Cortex of kidney (tissue), 1 donor: ENCODE data around the gene ITK.

Experiments
- DNase-seq: peaks from one replicate; lab custom pipeline; 2025; lab: John Stamatoyannopoulos, UW

The ITK gene

DNA sequence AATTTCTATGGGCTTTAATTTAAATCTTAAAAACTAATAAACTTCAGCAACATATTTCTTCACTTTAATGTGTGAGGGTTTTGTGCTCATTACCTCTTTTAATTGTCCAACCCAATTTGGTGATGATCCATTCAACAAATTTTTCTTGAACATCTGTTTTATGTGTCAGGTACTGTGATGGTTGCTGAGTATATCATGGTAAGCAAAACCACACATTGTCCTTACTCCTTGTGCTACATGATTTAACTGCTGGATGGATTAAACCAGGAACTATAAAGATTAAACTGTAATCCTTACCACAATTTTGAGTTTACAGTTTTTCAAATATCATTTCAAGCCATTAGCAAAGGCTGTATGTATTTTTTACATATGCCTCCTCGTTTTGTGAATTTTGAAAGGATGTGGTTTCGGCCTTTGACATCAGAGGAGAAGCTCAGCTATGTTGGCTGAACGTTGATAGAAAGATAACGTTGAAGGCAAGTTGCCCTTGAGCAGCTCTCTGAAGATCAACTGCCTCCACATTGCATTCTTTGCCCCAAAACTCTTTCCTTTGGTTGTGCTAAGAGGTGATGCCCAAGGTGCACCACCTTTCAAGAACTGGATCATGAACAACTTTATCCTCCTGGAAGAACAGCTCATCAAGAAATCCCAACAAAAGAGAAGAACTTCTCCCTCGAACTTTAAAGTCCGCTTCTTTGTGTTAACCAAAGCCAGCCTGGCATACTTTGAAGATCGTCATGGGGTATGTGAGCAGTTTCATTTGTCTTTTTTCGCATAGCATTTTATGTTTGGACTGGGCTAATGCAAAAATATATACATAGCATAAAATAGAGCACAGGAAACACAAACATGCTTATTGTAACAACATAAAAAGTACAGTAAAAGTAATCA, at the start of gene ITK:
Gene ITK (plus strand): TSS at position 467 of the 891 bp plus-strand sequence. CDS start 138 bp downstream, at position 605.
- no peak for DNase-seq

DNA sequence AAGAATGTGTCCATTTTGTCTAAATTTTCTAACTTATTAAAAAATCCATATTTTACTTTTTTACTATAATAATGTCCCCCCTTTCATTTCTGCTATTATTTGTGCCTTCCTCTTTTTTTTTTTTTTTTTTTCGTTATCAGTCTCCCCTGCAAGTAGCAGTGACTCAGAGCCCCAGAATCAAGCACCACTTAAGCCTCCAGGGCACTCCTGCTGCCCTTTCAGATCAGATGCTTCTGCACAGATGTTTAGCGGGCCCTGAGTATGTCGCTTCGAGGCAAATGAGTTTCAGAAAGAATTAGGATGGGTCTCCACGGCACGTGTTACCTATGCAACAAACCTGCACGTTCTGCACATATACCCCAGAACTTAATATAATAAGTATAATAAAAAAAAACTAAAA, 49.7 kb upstream of the ITK start:
- DNase-seq: no peak

DNA sequence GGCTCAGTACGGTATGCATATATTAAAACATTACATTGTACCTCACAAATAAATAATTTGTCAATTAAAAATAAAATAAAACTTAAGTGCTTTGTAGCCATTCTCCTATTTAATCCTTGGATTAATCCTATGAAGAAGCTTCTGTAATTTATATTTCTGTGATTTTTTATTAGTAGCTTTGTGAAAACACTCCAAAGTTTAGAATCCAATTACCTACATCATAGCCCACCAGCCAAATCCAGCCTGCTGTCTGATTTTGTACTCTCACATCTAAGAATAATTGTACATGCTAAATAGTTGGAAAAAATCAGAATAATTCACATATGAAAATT, 48.4 kb upstream of the ITK start:
- DNase-seq: no peak

DNA sequence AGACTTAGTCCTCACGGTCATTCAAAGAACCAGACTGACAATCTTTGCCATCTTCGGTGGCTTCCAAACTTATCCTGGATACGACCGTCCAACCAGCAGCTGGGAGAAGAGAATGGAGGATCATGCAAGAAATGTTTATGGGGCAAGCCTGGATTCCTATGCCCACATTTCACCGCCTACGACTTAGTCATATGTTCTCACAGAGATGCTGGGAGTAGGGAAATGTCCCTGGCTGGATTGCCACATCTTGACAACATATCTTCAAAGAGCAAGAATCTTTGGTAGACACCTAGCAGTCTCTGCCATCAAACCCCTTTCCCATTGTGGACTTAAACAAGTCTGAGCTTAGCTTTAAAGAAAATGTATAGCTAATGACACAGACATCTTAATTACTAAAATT, 42.9 kb upstream of the ITK start:
- no peak for DNase-seq

DNA sequence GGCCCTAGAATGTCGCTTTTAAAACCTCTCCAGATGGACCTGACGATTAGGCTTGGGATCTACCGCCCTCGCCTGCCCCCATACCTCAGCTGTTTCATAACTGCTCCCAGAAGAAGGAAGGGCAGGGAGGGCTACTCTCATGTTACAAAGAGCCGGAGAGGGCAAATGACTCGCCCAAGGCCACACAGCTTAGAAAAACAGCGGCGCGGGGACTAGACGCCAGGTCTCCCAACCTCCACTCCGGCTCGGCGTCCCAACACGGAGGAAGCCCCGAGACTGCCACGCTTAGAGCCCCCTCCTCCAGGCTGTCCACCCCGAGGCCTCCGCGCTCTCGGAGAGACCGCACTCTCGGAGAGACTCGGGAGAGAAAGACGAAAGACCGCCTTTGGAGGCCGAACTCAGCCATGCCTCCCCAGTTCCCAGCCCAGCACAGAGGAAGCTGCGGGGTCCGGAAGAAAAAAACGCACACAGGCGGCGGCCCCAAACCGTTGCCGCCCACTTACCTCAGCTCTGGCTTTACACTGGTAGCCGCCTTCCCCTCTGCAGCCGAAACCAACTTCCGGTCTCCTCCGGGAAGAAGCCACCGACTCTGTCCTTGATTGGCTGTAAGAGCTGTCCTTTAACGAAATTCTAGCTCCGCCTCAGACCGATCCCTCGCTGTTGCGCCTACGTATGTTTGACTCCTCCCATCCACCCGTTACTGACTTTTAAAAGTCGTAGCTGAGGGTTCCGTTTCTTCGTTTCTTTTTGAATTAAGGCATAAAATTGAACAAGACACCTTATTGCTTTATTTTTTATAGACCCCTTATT, 38.1 kb upstream of the ITK start, which contains the start of gene MED7:
Gene MED7 (minus strand): TSS at position 549 of the 810 bp plus-strand sequence. CDS start 3,434 bp downstream, outside the sequence.
- DNase-seq: no peak

DNA sequence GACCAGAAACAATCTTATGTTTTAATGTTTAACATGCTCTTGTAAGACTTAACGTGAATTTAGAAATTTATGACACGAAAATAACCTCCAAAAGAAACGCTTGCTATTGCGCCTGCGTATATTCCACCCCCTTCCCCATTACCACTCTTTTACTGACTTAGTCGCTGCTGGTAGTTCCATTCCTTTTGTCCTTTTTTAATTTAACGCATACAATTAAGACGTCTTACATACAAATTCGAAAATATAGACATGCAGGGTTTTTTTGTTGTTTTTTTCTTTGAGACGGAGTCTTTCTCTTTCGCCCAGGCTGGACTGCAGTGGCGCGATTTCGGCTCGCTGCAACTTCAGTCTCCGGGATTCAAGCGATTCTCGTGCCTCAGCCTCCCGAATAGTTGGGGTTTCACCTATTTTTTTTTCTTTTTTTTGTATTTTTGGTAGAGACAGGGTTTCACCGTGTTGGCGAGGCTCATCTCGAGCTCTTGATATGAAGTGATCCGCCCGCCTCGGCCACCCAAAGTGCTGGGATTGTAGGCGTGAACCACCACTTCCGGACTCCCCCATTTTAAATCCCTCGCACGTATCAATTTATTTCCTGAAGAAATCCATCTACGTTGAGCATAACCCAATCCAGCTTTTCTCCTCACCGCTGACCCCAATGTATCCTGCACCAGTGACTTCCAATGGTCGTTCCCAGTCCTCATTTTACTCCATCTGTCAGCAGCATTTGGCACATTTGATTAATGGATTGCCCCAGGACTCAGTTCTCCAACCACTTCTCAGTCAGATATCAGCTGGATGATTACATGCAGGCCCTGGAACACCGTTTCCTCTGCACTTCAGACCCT, 37.3 kb upstream of the ITK start:
- no peak for DNase-seq

DNA sequence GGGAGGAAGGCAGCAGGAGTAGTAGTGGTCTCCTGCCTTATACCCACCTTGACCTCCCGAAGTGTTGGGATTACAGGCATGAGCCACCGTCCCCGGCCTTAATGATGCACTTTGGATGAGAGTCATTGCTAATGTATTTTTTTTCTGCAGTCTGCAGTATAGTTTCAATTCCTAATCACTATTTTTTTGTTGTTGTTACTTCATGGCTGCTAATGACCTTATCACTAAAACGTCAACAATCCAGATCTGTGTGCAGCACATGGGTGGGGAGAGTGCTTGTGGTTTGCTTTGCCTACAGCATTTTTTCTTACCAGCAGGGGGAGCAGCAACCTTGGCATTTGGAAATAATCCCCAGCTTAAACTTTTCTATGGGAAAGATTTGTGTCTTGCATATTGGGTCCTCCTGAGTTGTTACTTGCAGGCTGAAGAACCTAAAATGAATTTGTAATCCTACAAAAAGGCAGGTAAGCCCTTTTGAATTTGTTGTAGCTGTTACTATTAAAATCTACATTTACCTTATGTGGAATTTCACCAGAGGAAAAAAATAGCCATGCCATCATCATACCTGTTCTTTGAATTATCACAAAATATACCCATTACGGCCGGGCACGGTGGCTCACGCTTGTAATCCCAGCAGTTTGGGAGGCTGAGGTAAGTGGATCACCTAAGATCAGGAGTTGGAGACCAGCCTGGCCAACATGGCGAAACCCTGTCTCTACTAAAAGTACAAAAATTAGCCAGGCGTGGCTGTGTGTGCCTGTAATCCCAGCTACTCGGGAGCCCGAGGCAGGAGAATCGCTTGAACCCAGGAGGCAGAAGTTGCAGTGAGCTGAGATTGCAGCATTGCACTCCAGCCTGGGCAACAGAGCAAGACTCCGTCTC, 31.7 kb upstream of the ITK start:
- no peak for DNase-seq

DNA sequence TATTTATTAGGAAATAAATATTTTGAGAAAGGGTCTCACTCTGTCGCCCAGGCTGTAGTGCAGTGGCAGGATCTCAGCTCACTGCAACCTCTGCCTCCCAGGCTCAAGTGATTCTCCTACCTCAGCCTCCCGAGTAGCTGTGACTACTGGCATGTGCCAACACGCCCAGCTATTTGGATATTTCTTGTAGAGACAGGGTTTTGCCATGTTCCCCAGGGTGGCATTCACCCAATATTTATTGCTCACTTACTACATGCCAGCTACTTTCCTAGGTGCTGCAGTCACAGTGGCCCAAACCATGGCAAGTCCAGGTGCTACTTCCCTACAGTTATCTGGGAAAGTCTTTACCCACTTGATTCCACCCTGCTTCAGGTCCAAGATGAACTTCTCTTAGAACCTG, 29.6 kb upstream of the ITK start:
- no peak for DNase-seq

DNA sequence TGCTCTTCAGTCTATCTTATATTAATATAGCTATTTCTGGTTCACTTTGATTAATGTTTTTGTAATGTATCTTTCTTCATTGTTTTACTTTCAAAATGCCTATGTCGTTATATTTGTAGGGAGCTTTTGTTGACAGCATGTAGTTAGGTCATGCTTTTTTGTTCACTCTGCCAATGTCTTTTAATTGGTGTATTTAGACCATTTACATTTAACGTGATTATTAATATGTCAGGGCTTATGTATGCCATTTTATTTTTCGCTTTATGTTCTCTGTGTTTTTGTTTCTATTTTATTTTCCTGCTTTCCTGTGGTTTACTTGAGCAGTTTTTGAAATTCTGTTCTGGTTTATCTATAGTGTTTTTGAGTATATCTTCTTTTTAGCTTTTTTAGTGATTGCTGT, 25.3 kb upstream of the ITK start:
- DNase-seq: no peak

DNA sequence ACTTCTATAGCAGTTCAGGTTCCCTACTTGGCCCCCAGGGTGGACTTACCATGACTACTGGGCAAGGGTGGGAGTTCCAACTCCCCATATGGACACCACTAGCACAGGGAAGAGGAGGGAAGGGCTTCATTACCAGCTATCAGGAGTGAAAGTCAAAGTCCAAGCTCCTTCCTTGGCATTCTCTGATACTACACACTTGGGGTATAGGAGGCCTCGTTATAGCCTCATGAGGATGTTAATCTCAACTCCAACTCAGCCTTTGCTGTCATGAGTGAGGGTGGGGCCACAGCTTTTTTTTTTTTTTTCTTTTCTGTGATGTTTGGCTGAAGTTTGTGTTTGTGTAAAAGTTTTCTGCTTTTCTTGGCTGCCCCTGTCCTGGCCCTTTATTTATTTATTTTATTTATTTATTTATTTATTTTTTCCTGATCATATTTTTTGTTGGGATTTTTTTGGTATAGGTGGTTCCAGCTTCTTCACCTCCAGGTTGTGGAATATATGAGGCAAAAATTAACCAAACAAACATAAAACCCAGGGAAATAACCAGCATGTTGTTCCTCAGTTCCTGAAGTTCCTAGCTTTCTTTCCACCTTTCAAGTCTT, 23.2 kb upstream of the ITK start:
- no peak for DNase-seq

DNA sequence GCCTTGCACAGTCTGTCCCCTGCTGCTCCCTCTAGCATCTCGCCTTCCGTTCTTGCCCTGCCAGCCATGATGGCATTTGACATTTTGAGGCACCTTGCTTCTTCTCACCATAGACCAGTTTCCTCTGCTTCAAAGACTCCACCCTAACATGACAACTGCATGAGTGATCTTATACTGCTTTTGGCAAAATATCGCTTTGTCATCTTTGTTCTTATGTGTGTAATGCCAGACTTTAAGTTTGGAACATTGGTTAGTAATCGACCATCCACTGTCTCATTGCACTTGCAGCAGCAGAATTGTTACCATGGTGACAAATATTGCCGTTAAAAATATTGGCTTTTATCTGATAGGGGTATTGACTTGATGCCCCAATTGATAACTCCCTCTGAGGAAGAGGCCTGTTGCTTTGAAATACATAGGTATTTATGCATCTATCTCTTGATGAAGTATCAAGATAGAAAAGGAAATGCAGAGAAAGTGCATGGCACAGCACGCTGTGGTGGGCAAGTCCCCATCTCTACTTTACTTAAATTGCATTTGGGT, 21.4 kb upstream of the ITK start:
- no peak for DNase-seq

DNA sequence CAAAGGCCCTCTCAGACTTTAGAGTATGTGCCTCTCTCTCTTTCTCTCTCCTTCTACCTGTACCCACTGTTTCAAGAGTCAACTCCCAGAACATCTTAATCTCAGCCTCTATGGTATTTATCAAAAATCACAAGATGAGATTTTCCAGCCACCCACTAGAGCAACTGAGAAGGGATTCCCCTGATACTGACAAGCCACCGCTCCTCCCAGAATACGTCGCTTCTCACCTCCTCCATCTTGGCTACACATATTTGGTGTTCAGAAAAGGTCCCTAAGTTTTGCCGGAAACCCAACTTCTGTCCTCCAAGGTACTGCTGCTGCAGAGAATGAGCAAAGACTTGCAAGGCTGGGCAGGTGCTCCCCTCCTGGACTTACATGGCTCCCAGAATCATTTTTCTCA, 20.6 kb upstream of the ITK start:
- no peak for DNase-seq

DNA sequence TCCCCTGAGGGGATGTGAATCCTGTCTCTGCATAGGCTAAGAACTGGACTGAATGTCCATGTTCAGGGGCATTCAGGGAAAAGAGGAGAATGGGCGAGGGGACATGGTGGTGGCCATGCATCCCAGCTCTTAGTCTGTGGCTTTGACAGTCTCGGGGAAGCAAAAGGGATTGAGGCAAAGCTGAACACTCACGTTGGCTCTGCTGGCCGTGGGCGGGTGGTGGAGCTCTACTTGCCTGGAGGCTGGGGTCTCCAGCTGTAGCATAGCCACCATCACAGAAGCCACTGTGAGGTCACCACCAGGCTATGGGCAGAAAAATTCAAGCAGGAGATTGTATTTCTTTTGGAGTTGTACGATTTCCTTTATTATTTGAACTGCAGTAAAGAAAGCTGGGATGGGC, 18.6 kb upstream of the ITK start:
- DNase-seq: no peak

DNA sequence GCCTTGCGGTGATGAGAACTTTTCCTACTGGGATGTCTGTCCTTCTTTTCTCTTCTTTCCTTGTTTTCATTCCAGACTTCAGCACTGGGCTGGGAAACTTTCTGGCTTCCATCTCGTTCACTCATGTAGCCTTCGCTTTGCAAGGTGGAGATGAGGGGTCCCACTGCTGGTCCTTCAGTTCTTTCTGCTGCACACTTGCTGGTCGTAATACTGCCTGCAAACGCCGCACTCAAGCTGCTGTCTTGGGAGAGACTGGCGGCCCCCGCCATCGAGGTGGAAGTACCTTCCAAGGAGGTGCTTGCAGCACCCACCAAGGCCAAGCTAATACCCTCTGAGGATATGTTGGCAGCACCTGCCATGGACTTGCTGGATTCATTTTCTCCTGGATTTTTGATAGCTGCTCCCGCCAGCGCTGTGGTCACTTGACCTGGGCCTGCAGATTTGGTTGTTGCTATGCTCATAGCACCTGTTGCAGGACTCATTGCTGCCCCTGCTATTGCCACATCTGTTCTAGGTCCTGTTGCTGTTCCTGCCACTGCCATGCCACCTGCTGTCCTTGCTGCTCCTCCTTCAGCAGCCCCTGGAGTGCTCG, 17.6 kb upstream of the ITK start:
- no peak for DNase-seq

DNA sequence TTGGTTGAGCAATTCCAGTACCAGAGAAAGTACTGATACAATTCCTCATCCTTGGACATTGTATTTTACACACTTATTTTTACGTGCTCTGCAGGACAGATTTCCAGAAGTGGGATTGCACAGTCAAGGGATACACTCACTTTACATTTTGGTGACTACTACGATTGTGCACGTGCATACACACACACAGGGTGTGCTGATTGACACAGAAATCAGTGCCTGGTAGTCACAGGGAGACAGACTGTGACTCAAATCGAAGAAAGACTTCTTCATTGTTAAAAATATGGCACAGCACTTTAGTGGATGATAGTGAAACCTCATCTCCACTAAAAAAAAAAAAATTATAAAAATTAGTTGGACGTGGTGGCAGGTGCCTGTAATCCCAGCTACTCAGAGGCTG, 16.1 kb upstream of the ITK start:
- DNase-seq: no peak

DNA sequence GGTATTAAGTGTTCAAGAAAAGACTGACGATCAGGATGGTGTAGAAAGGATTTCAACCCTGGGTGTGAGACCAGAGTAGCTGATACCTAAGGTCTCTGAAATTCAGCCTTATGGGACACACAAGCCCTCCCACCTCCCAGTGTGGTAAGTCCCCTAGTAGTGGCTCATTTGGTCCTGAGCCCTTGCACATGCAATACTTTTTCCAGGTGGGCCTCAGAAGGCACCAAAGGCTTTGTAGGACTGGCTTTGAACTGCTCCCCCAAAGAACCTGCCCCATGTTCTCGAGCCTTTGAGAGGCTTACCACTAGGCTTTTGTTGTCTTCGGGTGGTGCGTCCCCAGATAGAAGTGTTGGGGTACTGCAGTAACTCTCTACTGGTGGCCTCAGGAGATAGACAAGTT, 15.4 kb upstream of the ITK start:
- no peak for DNase-seq

DNA sequence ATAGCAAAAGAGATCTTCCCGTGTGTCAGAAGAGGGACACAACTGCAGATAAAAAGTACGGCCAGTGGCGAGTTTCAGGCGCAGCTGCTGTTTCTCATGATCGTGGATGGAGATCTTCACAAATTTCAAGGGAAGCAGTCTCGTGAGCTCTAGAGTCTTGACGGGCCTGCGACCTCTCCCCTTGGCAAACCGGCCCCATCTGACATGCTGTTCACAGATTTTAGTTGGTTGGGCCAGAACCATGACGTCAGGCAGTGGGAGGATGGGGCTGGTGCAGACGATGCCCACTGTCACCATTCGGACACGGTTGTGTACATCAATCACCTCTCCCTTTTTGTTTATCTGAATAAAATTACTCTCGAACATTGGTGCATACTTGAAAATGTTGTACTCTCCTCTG, 15.0 kb upstream of the ITK start:
- DNase-seq: no peak

DNA sequence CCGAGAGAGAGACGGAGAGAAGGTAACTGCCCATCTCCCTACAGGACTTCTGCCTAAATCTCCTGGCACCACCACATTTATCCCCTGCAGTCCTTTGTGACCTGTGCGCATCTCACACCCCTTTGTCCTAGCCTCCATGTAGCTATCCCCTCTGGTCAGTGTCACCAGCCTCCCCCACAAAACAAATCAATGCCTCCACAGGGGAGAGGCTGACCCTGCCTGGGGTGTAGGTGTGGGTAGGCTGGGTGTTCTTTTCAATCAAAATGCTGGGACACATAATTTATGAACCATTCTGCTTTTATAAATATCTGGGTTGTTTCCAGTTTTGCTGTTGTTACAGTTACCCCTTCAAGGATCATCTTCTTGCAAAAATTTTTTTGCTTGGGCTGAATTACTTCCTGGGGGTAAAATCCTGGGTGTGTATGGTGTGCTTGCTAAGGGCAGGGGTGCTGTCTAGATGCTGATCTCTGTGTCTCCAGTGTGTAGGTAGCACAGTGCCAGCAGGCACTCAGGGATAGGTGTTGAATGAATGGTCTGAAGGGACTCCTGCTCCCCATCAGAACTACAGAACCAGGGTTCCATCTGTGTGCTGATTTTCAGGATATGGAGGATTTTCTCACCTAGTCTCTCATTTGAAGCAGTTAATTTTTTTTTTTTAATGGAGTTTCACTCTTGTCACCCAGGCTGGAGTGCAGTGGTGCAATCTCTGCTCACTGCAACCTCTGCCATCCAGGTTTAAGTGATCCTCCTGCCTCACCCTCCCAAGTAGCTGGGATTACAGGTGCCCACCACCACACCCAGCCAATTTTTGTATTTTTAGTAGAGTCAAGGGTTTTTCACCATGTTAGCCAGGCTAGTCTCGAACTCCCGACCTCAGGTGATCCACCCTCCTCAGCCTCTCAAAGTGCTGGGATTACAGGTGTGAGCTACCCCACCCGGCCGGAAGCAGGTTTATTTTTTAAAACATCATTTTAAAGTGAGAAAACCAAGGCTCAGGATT, 14.1 kb upstream of the ITK start, which contains the start of gene GARIN3:
Gene GARIN3 (minus strand): TSS at position 51 of the 1,000 bp plus-strand sequence. CDS start 96 bp downstream, outside the sequence.
- no peak for DNase-seq

DNA sequence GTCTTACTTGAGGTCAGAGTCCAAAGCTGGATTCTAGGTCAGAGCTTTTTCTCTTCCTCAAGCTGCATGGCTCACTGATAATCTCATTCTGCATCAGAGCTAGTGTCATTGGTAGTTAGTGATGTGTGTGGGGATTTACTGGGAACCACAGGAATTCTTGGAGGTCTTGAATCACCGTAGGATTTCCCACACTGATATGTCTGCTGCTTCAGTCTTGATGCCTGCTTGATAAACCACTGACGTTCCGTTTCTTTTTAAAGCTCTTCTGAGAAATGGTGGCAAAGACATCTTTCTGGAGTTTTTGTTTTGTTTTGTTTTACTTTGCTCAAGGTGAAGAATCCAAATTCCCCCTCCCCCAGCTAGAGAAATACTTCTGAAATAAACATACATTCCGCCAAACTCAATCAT, 13.4 kb upstream of the ITK start:
- DNase-seq: no peak
